Peyer's patch (tissue), 4 donors: ENCODE results near the gene ACKR2. TPM values are rescaled to one million over a fixed set of nuclear protein-coding genes. Genes with fewer than 3 reads are reported as not detected.

Experiments
- DNase-seq, 3 donors: peaks; one replicate each; pipeline ENCODE4 v3.0.0-alpha.2; 2017 to 2019
- H3K27ac ChIP-seq, 4 donors: fragments of 200-600 bp; sonication (generic); one replicate each; pipeline ENCODE4 v1.5.1; 2016 to 2019
- H3K27me3 ChIP-seq, 2 donors: fragments of 200-600 bp; sonication (generic); one replicate each; pipeline ENCODE4 v1.5.1; 2019
- H3K36me3 ChIP-seq, 3 donors: fragments of 200-600 bp; sonication (generic); one replicate each; pipeline ENCODE4 v1.5.1; 2016 to 2019
- H3K4me1 ChIP-seq, 4 donors: fragments of 200-600 bp; sonication (generic); one replicate each; pipeline ENCODE4 v1.5.1; 2016 to 2019
- H3K4me3 ChIP-seq, 4 donors: fragments of 200-600 bp; sonication (generic); 1 replicate in 3 of 4; 2 replicates in 1 of 4; pipeline ENCODE4 v1.5.1; 2016 to 2019; ENCODE audit warnings: mild to moderate bottlenecking in 1 of 4
- H3K9me3 ChIP-seq, 4 donors: fragments of 200-600 bp; sonication (generic); one replicate each; pipeline ENCODE4 v1.5.1; 2016 to 2019; ENCODE audit warnings: mild to moderate bottlenecking in 1 of 4
- POLR2A ChIP-seq, 2 donors: fragments of 450-650 bp; IDR thresholded peaks; one replicate each; pipeline ENCODE4 v1.5.1; 2017; ENCODE audit warnings: antibody characterized with exemption in 2 of 2, mild to moderate bottlenecking in 2 of 2, moderate library complexity in 2 of 2
- total RNA-seq, 4 donors: library from RNA; depleted of rRNA; stranded (reverse); fragments of >200 nt; gene quantifications; one replicate each; pipeline ENCODE4 v1.1.0, GENCODE V29; 2016
- TF ChIP-seq, protein P1 (sequence below), 6 experiments: fragments of 450-650 bp in 4 of 6; fragments of 200-600 bp in 2 of 6; sonication (generic) in 1 of 6; IDR thresholded peaks; one replicate each; pipeline ENCODE4 v1.5.1; 2017 to 2019; ENCODE audit warnings: antibody characterized with exemption in 6 of 6, mild to moderate bottlenecking in 3 of 6, moderate library complexity in 1 of 6

ACKR2 gene
- total RNA-seq, 4 donors from 2014 or later: 0.83 to 10.1 (median 3.7) TPM

DNA sequence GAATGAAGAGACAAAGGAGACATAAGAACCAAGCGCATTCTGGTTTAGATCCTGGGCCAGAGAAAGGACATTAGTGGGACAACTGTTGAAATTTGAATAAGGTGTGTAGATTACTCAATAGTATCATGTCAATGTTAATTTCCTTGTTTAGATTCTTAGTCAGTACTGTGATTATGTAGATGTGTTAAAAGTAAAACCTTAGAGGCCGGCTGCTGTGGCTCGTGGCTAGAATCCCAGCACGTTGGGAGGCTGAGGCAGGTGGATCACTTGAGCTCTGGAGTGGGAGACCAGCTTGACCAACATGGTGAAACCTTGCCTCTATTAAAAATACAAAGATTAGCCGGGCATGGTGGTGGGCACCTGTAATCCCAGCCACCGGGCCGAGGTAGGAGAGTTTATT, 39.8 kb downstream of the ACKR2 start:
- Histone ChIP-seq H3K4me1 (no peaks in the 10 kb centered on the region), H3K36me3 (no peaks in the 10 kb centered on the region), H3K9me3 (no peaks in the 10 kb centered on the region), H3K27ac (no peak overlapping the region), H3K4me3 (no peak overlapping the region), H3K27me3 (no peaks in the 10 kb centered on the region)
- DNase-seq: peak in 1 of 3 donors; percentile 24
- TF ChIP-seq, protein P1, sequence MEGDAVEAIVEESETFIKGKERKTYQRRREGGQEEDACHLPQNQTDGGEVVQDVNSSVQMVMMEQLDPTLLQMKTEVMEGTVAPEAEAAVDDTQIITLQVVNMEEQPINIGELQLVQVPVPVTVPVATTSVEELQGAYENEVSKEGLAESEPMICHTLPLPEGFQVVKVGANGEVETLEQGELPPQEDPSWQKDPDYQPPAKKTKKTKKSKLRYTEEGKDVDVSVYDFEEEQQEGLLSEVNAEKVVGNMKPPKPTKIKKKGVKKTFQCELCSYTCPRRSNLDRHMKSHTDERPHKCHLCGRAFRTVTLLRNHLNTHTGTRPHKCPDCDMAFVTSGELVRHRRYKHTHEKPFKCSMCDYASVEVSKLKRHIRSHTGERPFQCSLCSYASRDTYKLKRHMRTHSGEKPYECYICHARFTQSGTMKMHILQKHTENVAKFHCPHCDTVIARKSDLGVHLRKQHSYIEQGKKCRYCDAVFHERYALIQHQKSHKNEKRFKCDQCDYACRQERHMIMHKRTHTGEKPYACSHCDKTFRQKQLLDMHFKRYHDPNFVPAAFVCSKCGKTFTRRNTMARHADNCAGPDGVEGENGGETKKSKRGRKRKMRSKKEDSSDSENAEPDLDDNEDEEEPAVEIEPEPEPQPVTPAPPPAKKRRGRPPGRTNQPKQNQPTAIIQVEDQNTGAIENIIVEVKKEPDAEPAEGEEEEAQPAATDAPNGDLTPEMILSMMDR (IDR thresholded peaks at IDR 0.05): no peak
- TF ChIP-seq POLR2A (IDR thresholded peaks at IDR 0.05): no peak

DNA sequence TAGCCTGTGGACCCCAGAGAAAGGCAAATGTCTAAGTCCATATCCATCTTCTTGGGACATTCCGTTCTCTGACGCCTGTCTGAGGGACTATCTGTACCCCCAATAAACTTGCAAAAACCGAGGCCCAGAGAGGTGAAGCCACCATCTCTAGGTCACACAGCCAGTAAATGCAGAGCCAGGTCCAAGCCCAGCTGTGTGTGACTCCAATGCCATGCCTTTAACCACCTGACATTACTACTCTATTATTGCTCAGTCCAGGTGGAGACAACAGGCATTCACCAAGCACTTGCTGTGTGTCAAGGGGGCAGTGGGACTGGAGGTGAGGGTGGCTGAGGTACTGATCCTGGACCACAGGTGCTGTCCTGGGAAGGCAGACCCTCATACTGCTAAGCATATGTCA, 41.0 kb downstream of the ACKR2 start:
- Histone ChIP-seq H3K27ac (no peak overlapping the region), H3K36me3 (no peaks in the 10 kb centered on the region), H3K4me1 (no peaks in the 10 kb centered on the region), H3K9me3 (no peaks in the 10 kb centered on the region), H3K4me3 (no peak overlapping the region), H3K27me3 (no peaks in the 10 kb centered on the region)
- DNase-seq: peak in 1 of 3 donors; percentile 7
- TF ChIP-seq, protein P1 (IDR thresholded peaks at IDR 0.05): no peak
- TF ChIP-seq POLR2A (IDR thresholded peaks at IDR 0.05): no peak

DNA sequence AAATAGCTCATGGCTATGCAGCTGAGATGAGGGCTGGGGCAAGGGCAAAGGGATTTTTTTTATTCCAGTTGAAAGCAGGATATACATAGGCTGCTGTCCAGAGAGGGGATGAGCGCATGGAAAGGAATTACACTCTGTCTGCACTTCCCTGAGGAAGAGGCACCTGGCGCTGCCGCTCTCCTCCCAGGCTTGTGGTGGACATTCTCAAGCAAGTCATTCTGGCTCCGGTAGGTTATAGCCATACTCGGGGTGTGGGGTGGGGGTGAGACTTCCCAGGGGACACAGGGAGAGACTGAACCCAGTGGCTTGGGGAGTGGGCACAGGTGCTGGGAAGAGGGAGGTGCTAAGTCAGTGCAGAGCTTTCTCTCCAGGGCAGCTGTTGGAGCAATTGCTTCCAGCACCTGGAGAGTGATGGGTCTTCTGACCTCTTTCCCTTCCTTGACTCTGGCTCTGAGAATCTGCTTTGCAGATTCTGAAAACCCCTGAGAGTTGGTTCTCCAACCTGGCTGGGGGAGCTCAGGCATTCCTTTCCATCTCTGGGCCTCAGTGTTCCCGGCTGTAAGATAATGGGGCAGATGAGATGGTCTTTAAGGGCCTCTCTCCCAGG, 42.1 kb downstream of the ACKR2 start:
- Histone ChIP-seq H3K4me3 (no peak overlapping the region), H3K27me3 (no peaks in the 10 kb centered on the region), H3K27ac (no peak overlapping the region), H3K4me1 (no peaks in the 10 kb centered on the region), H3K9me3 (no peaks in the 10 kb centered on the region), H3K36me3 (no peaks in the 10 kb centered on the region)
- peak in 1 of 3 donors; percentile 28 for DNase-seq
- TF ChIP-seq POLR2A (IDR thresholded peaks at IDR 0.05): no peak
- TF ChIP-seq, protein P1 (IDR thresholded peaks at IDR 0.05): no peak

DNA sequence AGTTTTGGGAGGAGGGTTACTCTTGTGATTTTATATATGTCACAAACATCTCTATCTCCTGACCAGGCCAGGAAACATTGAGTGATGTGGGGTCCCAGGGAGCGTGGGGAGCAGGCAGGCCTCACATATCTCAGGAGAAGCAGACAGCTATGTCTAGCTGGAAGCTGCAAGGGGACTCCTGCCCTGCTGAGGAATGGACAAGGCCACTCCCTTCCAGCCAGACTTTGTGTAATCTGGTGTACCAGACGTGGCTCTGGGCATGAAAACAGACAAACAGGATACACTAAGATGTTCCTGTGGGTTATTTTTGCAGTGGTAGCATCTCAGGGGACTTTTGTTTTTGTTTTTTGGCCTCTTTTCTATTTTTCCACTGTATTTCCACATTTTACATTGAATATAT, 43.2 kb downstream of the ACKR2 start:
- Histone ChIP-seq H3K27ac (no peak overlapping the region), H3K4me1 (no peaks in the 10 kb centered on the region), H3K27me3 (no peaks in the 10 kb centered on the region), H3K9me3 (no peaks in the 10 kb centered on the region), H3K36me3 (no peaks in the 10 kb centered on the region), H3K4me3 (no peak overlapping the region)
- TF ChIP-seq POLR2A (IDR thresholded peaks at IDR 0.05): no peak
- TF ChIP-seq, protein P1 (IDR thresholded peaks at IDR 0.05): no peak
- DNase-seq: peak in 1 of 3 donors; percentile 44

DNA sequence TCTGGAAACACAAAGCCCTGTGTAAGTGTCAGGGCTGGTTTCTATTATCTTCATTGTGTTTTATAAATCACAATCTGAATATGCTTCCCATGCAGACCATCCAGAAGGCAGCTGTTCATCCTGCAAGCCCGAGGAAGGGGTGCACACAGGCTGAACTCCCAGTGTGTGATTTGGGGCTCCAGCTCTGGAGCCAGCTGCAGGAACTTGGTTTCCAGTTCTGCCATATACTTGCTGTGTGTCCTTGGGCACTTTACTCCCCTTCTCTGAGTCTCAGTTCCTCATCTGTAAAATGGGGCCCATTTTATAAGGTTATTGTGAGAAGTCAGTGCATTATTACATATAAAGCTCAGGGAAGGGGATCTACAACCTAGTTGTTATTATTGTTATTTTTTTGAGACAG, 43.8 kb downstream of the ACKR2 start:
- Histone ChIP-seq H3K9me3 (no peaks in the 10 kb centered on the region), H3K4me3 (no peak overlapping the region), H3K4me1 (no peaks in the 10 kb centered on the region), H3K27ac (no peak overlapping the region), H3K36me3 (no peaks in the 10 kb centered on the region), H3K27me3 (no peaks in the 10 kb centered on the region)
- peak in 1 of 3 donors; percentile 17 for DNase-seq
- TF ChIP-seq, protein P1 (IDR thresholded peaks at IDR 0.05): no peak
- no peak for TF ChIP-seq POLR2A (IDR thresholded peaks at IDR 0.05)
